Measurements from ENCODE around the gene LACTBL1. TPM values are rescaled to one million over a fixed set of nuclear protein-coding genes. Genes with fewer than 3 reads are reported as not detected.

LACTBL1 gene
- total and polyA plus RNA-seq, 2 donors (not counting 1 experiment from before 2014, with no cell fraction given), result not detected

GRCh38 chr1:22935433-22935832, 37.2 kb downstream of the LACTBL1 start:
- H3K4me3 ChIP-seq (replicated peaks in 1 of 4; ENCODE audit: control extremely low read depth in 1 of 4, insufficient read depth in 1 of 4, low read depth in 3 of 4, low read length in 4 of 4), result no peak overlapping the region
- H3K4me1 ChIP-seq (ENCODE audit: control insufficient read depth, extremely low read depth, insufficient read depth, low read length), result no peaks in the 10 kb centered on the region
- H3K9me3 ChIP-seq (ENCODE audit: control insufficient read depth, insufficient read depth, low read depth, low read length), result no peaks in the 10 kb centered on the region
- no peaks in the 10 kb centered on the region for H3K36me3 ChIP-seq (ENCODE audit: control insufficient read depth, insufficient read depth, low read length)
- no peak for TF ChIP-seq CTCF (conservative IDR thresholded peaks at IDR 0.05 in 1 of 2, IDR thresholded peaks at IDR 0.05 in 1 of 2; ENCODE audit: low read depth in 1 of 2, low read length in 2 of 2)
- TF ChIP-seq EZH2 (IDR thresholded peaks at IDR 0.05; ENCODE audit: low read length, missing control alignments), result no peak
- DNase-seq (ENCODE audit: low read depth in 2 of 2), result no peak
- no peak overlapping the region for H3K4me2 ChIP-seq (ENCODE audit: extremely low read depth, insufficient read depth, low read length)
- no peaks in the 10 kb centered on the region for H3K27me3 ChIP-seq (ENCODE audit: control insufficient read depth, insufficient read depth, low read length)
- H3K79me2 ChIP-seq (ENCODE audit: control insufficient read depth, insufficient read depth, low read length), result no peaks in the 10 kb centered on the region
- no peak overlapping the region for H3K27ac ChIP-seq (ENCODE audit: insufficient read depth, low read length)
- H3K9ac ChIP-seq (ENCODE audit: insufficient read depth, low read length), result no peak overlapping the region
- no peak overlapping the region for H2AFZ ChIP-seq (ENCODE audit: low read length)
- H4K20me1 ChIP-seq (ENCODE audit: control insufficient read depth, extremely low read depth, insufficient read depth, low read length), result no peaks in the 10 kb centered on the region

DNA sequence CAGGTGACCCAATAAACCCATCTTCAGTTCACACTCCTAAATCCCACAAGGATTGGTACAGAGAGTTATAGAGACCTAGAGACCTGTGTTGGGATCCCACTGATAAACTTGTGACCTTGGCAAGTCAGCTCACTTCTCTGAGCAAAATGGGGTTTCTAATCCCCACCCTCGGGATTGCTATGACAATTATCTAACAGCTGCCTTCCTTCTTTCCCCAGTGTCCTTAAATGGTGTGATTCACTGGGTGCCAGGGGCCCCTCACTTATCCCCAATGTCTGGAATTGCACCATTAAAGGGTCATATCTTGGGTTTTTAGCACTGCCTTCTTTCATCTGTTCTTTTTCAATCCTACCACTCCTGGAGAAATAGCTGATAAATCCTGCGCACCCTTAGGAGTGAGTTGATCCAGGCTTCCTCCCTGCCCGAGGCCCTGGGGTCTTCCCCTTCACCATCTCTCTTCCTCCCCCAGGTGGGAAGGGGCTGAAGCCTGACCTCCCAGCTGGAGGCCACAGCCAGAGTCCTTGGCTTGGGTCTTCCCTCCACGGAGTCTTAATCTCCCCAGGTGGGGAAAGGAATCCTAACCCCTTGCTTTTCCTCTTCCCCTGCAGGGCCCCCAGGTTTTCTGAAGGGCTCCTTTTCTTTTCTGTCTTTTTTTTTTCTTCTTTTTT, 39.7 kb downstream of the LACTBL1 start:
- Histone ChIP-seq H3K27ac (ENCODE audit: insufficient read depth, low read length) (no peak overlapping the region), H3K79me2 (ENCODE audit: control insufficient read depth, insufficient read depth, low read length) (no peaks in the 10 kb centered on the region), H2AFZ (ENCODE audit: low read length) (no peak overlapping the region), H3K36me3 (ENCODE audit: control insufficient read depth, insufficient read depth, low read length) (no peaks in the 10 kb centered on the region), H3K4me1 (ENCODE audit: control insufficient read depth, extremely low read depth, insufficient read depth, low read length) (no peaks in the 10 kb centered on the region), H3K9ac (ENCODE audit: insufficient read depth, low read length) (no peak overlapping the region), H3K9me3 (ENCODE audit: control insufficient read depth, insufficient read depth, low read depth, low read length) (no peaks in the 10 kb centered on the region), H3K4me3 (replicated peaks in 1 of 4; ENCODE audit: control extremely low read depth in 1 of 4, insufficient read depth in 1 of 4, low read depth in 3 of 4, low read length in 4 of 4) (no peak overlapping the region), H3K27me3 (ENCODE audit: control insufficient read depth, insufficient read depth, low read length) (peaks cover 4% of the 10 kb centered on the region), H4K20me1 (ENCODE audit: control insufficient read depth, extremely low read depth, insufficient read depth, low read length) (no peaks in the 10 kb centered on the region), H3K4me2 (ENCODE audit: extremely low read depth, insufficient read depth, low read length) (no peak overlapping the region)
- DNase-seq (ENCODE audit: low read depth in 2 of 2), result no peak
- no peak for TF ChIP-seq EZH2 (IDR thresholded peaks at IDR 0.05; ENCODE audit: low read length, missing control alignments)
- no peak for TF ChIP-seq CTCF (conservative IDR thresholded peaks at IDR 0.05 in 1 of 2, IDR thresholded peaks at IDR 0.05 in 1 of 2; ENCODE audit: low read depth in 1 of 2, low read length in 2 of 2)

DNA sequence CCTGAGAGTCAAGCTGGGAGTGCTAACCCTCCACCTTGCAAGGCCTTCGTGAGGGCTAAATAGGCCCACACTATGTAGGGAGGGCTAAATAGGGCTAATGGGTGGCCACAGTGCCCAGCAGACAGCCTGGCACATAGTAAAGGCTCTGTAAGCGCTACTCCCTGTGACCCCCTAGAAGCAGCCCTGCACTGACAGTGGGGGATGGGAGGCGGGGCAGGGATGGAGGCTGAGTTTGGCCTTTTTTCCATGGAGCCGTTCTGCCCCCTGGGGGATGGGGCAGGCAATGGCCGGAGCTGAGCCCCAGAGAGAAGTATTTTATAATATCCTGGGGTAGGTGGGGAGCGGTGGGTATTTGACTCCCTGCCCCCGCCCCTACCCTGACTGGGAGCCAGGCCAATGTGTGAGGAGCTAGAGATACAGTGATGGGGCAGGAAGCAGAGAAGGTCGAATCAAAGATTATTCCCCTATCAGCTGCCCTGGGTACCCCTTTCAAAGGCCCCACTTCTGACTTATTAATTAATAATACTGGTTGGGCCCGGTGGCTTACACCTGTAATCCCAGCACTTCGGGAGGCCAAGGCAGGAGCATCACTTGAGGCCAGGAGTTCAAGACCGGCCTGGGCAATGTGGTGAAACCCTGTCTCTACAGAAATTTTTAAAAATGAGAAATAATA, 42.3 kb downstream of the LACTBL1 start:
- no peaks in the 10 kb centered on the region for H3K9me3 ChIP-seq (ENCODE audit: control insufficient read depth, insufficient read depth, low read depth, low read length)
- H2AFZ ChIP-seq (ENCODE audit: low read length), result no peak overlapping the region
- no peak overlapping the region for H3K4me2 ChIP-seq (ENCODE audit: extremely low read depth, insufficient read depth, low read length)
- H3K27me3 ChIP-seq (ENCODE audit: control insufficient read depth, insufficient read depth, low read length), result peaks cover 10% of the 10 kb centered on the region
- no peak overlapping the region for H3K9ac ChIP-seq (ENCODE audit: insufficient read depth, low read length)
- no peaks in the 10 kb centered on the region for H3K4me1 ChIP-seq (ENCODE audit: control insufficient read depth, extremely low read depth, insufficient read depth, low read length)
- no peaks in the 10 kb centered on the region for H3K79me2 ChIP-seq (ENCODE audit: control insufficient read depth, insufficient read depth, low read length)
- no peak overlapping the region for H3K27ac ChIP-seq (ENCODE audit: insufficient read depth, low read length)
- no peaks in the 10 kb centered on the region for H4K20me1 ChIP-seq (ENCODE audit: control insufficient read depth, extremely low read depth, insufficient read depth, low read length)
- no peaks in the 10 kb centered on the region for H3K36me3 ChIP-seq (ENCODE audit: control insufficient read depth, insufficient read depth, low read length)
- peak; percentile 8 to 25 for DNase-seq (ENCODE audit: low read depth in 2 of 2)
- H3K4me3 ChIP-seq (replicated peaks in 1 of 4; ENCODE audit: control extremely low read depth in 1 of 4, insufficient read depth in 1 of 4, low read depth in 3 of 4, low read length in 4 of 4), result no peak overlapping the region
- peak; percentile 86 to 91 for TF ChIP-seq CTCF (conservative IDR thresholded peaks at IDR 0.05 in 1 of 2, IDR thresholded peaks at IDR 0.05 in 1 of 2; ENCODE audit: low read depth in 1 of 2, low read length in 2 of 2)
- no peak for TF ChIP-seq EZH2 (IDR thresholded peaks at IDR 0.05; ENCODE audit: low read length, missing control alignments)
